K562 (cell line): Measurements from ENCODE around the gene SRSF5.

ENCODE experiments used
- CHD1 ChIP-seq: fragments of 200-600 bp; sonication (generic); IDR thresholded peaks from one replicate; pipeline ENCODE4 v1.6.1; 2012; ENCODE audit warnings: mild to moderate bottlenecking, moderate library complexity, low read length, inconsistent platforms
- FOXK1 ChIP-seq: sonication (generic); formaldehyde crosslinking; IDR thresholded peaks from 2 replicates; pipeline ENCODE4 v1.8.0; 2022; ENCODE audit warnings: missing genetic modification reagents, mild to moderate bottlenecking, borderline replicate concordance
- ZC3H4 ChIP-seq: sonication (generic); formaldehyde crosslinking; IDR thresholded peaks from 2 replicates; pipeline ENCODE4 v1.9.0; 2021; ENCODE audit warnings: missing genetic modification reagents, borderline replicate concordance
- TF ChIP-seq, protein P1 (sequence below): fragments of 450-650 bp; IDR thresholded peaks from 2 replicates; pipeline ENCODE4 v1.6.1; 2016; ENCODE audit warnings: antibody characterized with exemption
- TF ChIP-seq, protein P2 (sequence below): sonication (generic); formaldehyde crosslinking; IDR thresholded peaks from 2 replicates; pipeline ENCODE4 v1.8.0; 2022; ENCODE audit warnings: mild to moderate bottlenecking, missing genetic modification reagents

DNA sequence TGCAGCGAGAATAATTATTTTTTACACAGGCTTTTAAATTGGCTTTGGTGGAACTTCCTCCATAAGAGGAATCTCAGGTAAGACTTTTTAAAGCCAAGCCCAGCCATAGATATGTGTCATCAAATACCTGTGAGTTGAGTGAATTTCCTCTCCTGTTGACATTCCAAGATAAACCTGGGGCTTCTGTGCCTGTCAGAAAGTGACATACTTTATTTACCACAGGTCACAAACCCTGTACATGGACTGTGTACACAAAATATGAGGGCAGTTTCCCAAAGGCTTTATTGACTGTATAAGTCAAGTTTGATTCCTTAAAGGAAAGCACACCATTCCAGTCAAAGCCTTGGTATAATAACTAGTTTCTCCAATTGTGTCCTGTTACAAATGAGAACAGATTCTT is 25.9 kb upstream of the SRSF5 start:
- TF ChIP-seq CHD1 (no peak), FOXK1 (CRISPR knock-in tag) (no peak), ZC3H4 (CRISPR knock-in tag) (no peak)
- TF ChIP-seq, protein P1, sequence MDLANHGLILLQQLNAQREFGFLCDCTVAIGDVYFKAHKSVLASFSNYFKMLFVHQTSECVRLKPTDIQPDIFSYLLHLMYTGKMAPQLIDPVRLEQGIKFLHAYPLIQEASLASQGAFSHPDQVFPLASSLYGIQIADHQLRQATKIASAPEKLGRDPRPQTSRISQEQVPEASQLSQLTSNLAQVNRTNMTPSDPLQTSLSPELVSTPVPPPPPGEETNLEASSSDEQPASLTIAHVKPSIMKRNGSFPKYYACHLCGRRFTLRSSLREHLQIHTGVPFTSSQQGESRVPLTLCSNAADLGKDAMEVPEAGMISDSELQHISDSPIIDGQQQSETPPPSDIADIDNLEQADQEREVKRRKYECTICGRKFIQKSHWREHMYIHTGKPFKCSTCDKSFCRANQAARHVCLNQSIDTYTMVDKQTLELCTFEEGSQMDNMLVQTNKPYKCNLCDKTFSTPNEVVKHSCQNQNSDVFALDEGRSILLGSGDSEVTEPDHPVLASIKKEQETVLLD, result no peak
- TF ChIP-seq, protein P2, sequence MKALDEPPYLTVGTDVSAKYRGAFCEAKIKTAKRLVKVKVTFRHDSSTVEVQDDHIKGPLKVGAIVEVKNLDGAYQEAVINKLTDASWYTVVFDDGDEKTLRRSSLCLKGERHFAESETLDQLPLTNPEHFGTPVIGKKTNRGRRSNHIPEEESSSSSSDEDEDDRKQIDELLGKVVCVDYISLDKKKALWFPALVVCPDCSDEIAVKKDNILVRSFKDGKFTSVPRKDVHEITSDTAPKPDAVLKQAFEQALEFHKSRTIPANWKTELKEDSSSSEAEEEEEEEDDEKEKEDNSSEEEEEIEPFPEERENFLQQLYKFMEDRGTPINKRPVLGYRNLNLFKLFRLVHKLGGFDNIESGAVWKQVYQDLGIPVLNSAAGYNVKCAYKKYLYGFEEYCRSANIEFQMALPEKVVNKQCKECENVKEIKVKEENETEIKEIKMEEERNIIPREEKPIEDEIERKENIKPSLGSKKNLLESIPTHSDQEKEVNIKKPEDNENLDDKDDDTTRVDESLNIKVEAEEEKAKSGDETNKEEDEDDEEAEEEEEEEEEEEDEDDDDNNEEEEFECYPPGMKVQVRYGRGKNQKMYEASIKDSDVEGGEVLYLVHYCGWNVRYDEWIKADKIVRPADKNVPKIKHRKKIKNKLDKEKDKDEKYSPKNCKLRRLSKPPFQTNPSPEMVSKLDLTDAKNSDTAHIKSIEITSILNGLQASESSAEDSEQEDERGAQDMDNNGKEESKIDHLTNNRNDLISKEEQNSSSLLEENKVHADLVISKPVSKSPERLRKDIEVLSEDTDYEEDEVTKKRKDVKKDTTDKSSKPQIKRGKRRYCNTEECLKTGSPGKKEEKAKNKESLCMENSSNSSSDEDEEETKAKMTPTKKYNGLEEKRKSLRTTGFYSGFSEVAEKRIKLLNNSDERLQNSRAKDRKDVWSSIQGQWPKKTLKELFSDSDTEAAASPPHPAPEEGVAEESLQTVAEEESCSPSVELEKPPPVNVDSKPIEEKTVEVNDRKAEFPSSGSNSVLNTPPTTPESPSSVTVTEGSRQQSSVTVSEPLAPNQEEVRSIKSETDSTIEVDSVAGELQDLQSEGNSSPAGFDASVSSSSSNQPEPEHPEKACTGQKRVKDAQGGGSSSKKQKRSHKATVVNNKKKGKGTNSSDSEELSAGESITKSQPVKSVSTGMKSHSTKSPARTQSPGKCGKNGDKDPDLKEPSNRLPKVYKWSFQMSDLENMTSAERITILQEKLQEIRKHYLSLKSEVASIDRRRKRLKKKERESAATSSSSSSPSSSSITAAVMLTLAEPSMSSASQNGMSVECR, result no peak
